Esophagus squamous epithelium (tissue), 4 donors: ENCODE results near the gene ACHE.
A peak's percentile ranks its signal among the peaks of the same experiment; 100 is the strongest.

Source experiments
- POLR2A ChIP-seq, 4 donors: fragments of 450-650 bp; IDR thresholded peaks; one replicate each; pipeline ENCODE4 v1.6.1; 2017; ENCODE audit warnings: antibody characterized with exemption in 4 of 4, mild to moderate bottlenecking in 4 of 4, moderate library complexity in 3 of 4
- TF ChIP-seq, protein P1 (sequence below), 6 experiments: fragments of 450-650 bp in 4 of 6; fragments of 200-600 bp in 2 of 6; sonication (generic) in 2 of 6; IDR thresholded peaks; one replicate each; pipeline ENCODE4 v1.5.1; 2016 to 2019; ENCODE audit warnings: antibody characterized with exemption in 6 of 6, mild to moderate bottlenecking in 4 of 6, moderate library complexity in 4 of 6

DNA sequence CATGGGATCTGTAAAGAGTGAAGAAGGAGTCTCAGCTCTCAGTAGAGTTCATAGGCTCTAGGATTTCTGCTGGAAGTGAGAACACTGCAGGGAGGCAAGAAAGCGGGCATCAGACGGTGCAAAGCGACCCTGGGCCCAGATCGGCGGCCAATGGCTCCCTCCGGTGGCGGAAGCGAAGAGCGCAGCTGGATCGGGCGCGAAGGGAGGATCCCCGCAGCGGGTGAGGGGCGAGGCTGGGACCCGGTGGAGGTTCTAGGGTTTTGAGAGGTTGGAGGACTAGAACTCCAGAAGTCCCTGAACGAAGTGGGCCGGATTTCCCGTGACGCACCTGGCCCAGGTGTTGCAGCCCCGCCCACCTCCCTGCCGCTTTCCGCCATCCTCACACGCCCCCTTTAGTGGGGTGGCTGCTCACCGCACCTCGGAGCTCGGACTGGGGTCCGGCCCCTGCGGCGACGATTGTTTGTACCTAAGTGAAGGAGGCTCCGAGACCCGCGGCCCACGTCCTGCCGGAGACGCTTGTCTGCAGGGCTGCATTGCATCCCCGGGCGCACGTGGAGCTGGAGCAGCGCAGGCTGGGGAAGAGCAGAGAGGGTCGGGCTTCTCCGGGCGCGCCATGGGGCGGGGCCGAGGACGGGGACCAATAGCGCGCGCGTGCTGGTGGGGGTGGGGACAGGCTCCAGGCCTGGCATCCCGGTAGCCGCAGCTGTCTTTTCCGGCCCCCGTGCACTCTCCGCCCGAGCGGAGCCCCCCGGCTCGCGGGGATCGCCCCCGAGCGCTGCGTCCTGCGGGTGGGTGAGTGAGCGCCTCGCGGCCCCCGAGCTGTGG is 43.4 kb downstream of the ACHE start, which contains the start of gene SLC12A9:
- TF ChIP-seq, protein P1, sequence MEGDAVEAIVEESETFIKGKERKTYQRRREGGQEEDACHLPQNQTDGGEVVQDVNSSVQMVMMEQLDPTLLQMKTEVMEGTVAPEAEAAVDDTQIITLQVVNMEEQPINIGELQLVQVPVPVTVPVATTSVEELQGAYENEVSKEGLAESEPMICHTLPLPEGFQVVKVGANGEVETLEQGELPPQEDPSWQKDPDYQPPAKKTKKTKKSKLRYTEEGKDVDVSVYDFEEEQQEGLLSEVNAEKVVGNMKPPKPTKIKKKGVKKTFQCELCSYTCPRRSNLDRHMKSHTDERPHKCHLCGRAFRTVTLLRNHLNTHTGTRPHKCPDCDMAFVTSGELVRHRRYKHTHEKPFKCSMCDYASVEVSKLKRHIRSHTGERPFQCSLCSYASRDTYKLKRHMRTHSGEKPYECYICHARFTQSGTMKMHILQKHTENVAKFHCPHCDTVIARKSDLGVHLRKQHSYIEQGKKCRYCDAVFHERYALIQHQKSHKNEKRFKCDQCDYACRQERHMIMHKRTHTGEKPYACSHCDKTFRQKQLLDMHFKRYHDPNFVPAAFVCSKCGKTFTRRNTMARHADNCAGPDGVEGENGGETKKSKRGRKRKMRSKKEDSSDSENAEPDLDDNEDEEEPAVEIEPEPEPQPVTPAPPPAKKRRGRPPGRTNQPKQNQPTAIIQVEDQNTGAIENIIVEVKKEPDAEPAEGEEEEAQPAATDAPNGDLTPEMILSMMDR (IDR thresholded peaks at IDR 0.05): peak; percentile 88 to 95 (median 92)
- TF ChIP-seq POLR2A (IDR thresholded peaks at IDR 0.05): peak in 2 of 4 donors; percentile 31 to 60
